SU-DHL-6 (cell line): Measurements from ENCODE around the gene METRN.

Source experiments
- EZH2phosphoT487 ChIP-seq: fragments of 200-600 bp; sonication (generic), shearing (Covaris generic); conservative IDR thresholded peaks from 2 replicates; pipeline ENCODE4 v1.6.1; 2018; ENCODE audit warnings: mild to moderate bottlenecking, antibody characterized with exemption, low read length, moderate library complexity, mixed read lengths
- TF ChIP-seq, protein P1 (sequence below): fragments of 200-600 bp; sonication (generic); IDR thresholded peaks from one replicate; pipeline ENCODE4 v1.5.1; 2017; ENCODE audit warnings: antibody characterized with exemption, mild to moderate bottlenecking, low read length, moderate library complexity; ENCODE audit not compliant: insufficient read depth, poor library complexity, severe bottlenecking

- TF ChIP-seq, protein P1, sequence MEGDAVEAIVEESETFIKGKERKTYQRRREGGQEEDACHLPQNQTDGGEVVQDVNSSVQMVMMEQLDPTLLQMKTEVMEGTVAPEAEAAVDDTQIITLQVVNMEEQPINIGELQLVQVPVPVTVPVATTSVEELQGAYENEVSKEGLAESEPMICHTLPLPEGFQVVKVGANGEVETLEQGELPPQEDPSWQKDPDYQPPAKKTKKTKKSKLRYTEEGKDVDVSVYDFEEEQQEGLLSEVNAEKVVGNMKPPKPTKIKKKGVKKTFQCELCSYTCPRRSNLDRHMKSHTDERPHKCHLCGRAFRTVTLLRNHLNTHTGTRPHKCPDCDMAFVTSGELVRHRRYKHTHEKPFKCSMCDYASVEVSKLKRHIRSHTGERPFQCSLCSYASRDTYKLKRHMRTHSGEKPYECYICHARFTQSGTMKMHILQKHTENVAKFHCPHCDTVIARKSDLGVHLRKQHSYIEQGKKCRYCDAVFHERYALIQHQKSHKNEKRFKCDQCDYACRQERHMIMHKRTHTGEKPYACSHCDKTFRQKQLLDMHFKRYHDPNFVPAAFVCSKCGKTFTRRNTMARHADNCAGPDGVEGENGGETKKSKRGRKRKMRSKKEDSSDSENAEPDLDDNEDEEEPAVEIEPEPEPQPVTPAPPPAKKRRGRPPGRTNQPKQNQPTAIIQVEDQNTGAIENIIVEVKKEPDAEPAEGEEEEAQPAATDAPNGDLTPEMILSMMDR: no peak
- TF ChIP-seq EZH2phosphoT487: no peak
These were observed 27.4 kb upstream of the METRN start for GRCh38 chr16:687499-687898.
